Lower lobe of right lung (tissue), 2 donors: Measurements from ENCODE around the gene GOLM1. TPM values are rescaled to one million over a fixed set of nuclear protein-coding genes. Genes with fewer than 3 reads are reported as not detected.

Experiments
- ATAC-seq, 2 donors: fragments of 200-7000 bp; cut with Tn5 transposase; one replicate each; pipeline ENCODE4 v1.9.1; 2020 to 2022; ENCODE audit warnings: mild to moderate bottlenecking in 2 of 2, moderate library complexity in 2 of 2
- DNase-seq: peaks from one replicate; pipeline ENCODE4 v3.0.0-alpha.2; 2020
- H3K27ac ChIP-seq: fragments of 200-600 bp; one replicate; pipeline ENCODE4 v1.8.0; 2022
- H3K27me3 ChIP-seq: fragments of 200-600 bp; one replicate; pipeline ENCODE4 v1.8.0; 2022; ENCODE audit warnings: low read depth
- H3K36me3 ChIP-seq: fragments of 200-600 bp; one replicate; pipeline ENCODE4 v1.8.0; 2022; ENCODE audit warnings: mild to moderate bottlenecking
- H3K4me1 ChIP-seq: fragments of 200-600 bp; one replicate; pipeline ENCODE4 v1.8.0; 2022
- H3K4me3 ChIP-seq: fragments of 200-600 bp; one replicate; pipeline ENCODE4 v1.8.0; 2022; ENCODE audit warnings: mild to moderate bottlenecking
- H3K9me3 ChIP-seq: fragments of 200-600 bp; one replicate; pipeline ENCODE4 v1.8.0; 2022
- CTCF ChIP-seq: fragments of 200-600 bp; IDR thresholded peaks from one replicate; pipeline ENCODE4 v1.8.0; 2022; ENCODE audit warnings: antibody characterized with exemption, mild to moderate bottlenecking
- intact Hi-C: fragments of 100-400 bp; cut with DNase I; formaldehyde crosslinking; loops from one replicate; pipeline ENCODE4 v1.11.0; 2022
- total RNA-seq: library from RNA; stranded (reverse); fragmentation: NEBNext Ultra II Directional; extraction: Animal tissue kit (Norgen Biotek cat#: 25700); gene quantifications from one replicate; pipeline ENCODE4 v1.2.1, GENCODE V29; 2021
- donor health status: DM: no; HTN: yes; CAD: no; lungs with severe emphysema.

GOLM1 gene
- total RNA-seq, 1 donor from 2014 or later: 16.7 TPM

DNA sequence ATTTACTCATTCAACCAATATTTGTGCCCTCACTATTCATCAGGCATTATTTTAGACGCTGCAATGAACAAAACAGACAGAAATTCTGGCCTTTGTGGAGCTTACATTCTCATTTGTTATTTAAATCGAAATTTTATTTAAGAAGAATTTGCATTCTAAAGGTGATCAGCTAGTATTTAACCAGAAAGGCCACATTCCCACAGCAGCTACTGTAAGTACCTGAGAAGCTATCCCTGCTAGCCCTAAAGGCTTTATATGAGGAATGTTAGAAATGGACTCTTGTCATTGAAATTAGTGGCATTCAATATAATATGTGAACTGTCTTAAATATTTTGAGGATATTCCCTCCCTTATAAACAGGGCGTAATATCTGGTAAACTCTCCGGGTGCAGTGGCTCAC is 35.0 kb upstream of the GOLM1 start:
- no peaks in the 10 kb centered on the region for H3K9me3 ChIP-seq
- intact Hi-C loops: no loop called here
- no peak for TF ChIP-seq CTCF
- no peaks in the 10 kb centered on the region for H3K27me3 ChIP-seq
- H3K27ac ChIP-seq: no peak overlapping the region
- no peaks in the 10 kb centered on the region for H3K36me3 ChIP-seq
- no peaks in the 10 kb centered on the region for H3K4me1 ChIP-seq
- no peak for DNase-seq
- ATAC-seq: no peak
- H3K4me3 ChIP-seq: no peak overlapping the region

- intact Hi-C loops: no loop called here
Measured at GRCh38 chr9:86128235-86128822, 29.0 kb upstream of the GOLM1 start.

DNA sequence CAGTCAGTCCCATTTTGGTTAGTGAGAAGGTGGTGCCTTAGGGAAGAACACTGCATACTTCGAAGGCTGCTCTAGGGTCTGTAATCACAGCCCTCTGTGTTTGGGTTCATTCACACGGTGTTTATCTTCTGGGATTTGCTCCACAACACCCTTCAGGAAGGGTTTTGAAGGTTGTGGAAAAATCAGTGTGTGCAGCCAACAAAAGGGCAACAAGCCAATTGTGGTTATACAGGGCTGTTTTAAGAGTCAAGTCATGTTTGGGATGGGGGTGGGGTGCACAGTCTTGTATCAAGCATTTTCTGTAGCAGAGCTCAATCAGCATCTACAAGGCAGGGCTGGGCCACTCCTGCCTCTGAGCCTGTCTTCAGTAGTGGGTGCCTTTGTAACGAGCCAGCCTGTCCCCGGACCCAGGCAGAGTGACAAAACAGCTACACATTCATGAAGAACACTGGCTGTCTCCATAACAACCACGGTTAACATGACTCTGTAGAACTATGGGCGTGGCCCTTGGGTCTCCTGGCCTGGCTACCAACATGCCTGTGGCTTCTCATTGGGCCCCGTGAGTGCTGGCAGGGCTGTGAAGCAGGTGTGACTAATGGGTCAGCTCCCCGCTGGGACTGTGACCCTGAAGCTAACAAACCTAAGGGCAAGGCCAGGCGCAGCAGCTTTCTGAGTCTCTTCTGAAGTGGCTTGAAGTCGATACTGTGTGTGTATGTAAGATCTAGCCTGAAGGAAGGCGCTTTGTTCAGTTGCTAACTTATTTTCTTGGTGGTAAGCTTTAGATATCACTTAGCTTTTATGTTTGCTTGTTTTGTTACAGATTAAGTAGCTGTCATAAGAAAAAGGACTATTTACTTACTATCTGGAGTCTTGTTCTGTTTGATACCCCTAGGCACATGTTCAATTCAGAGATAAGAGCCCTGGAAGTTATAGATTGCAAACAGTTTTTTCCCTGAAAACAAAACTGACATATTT is 27.9 kb upstream of the GOLM1 start:
- Histone ChIP-seq H3K4me3 (no peak overlapping the region), H3K27ac (peak overlapping the region; percentile 10), H3K4me1 (no peaks in the 10 kb centered on the region), H3K9me3 (no peaks in the 10 kb centered on the region), H3K27me3 (no peaks in the 10 kb centered on the region), H3K36me3 (no peaks in the 10 kb centered on the region)
- intact Hi-C loops: no loop called here
- ATAC-seq (peak; percentile 98), DNase-seq (peak; percentile 88)
- TF ChIP-seq CTCF: no peak

More at GRCh38 chr9:86128235-86128822, 29.0 kb upstream of the GOLM1 start:
- no peak for TF ChIP-seq CTCF
- Histone ChIP-seq H3K27me3 (no peaks in the 10 kb centered on the region), H3K9me3 (no peaks in the 10 kb centered on the region), H3K27ac (no peak overlapping the region), H3K36me3 (no peaks in the 10 kb centered on the region), H3K4me1 (no peaks in the 10 kb centered on the region), H3K4me3 (no peak overlapping the region)
- DNase-seq (no peak), ATAC-seq (no peak)

GRCh38 chr9:86122311-86122710 is 23.0 kb upstream of the GOLM1 start:
- no peak for ATAC-seq
- intact Hi-C loops: no loop called here

DNA sequence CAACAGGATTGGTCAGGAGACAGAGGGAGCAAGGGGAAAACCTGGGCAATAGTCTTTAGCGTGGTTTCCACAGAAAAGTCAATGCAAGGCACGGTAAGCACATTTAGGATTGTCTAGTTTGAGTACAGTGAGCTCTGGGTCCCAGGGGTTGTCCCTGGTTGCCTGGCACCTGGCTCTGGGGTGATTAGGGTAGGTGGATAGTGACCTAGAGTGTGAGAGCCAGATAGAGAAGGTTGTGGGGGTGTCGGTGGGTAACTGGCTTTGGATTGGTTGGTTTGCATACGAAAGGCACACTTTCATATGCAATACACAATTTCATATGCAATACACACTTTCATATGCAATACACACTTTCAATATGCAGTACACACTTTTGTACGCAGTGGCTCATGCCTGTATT is 20.1 kb upstream of the GOLM1 start:
- ATAC-seq (no peak), DNase-seq (no peak)
- no peak overlapping the region for H3K4me3 ChIP-seq
- no peak overlapping the region for H3K27ac ChIP-seq
- H3K9me3 ChIP-seq: no peaks in the 10 kb centered on the region
- H3K36me3 ChIP-seq: no peaks in the 10 kb centered on the region
- TF ChIP-seq CTCF: no peak
- no peaks in the 10 kb centered on the region for H3K27me3 ChIP-seq
- H3K4me1 ChIP-seq: no peaks in the 10 kb centered on the region
- intact Hi-C loops: no loop called here

More at GRCh38 chr9:86122311-86122710, 23.0 kb upstream of the GOLM1 start:
- no peaks in the 10 kb centered on the region for H3K9me3 ChIP-seq
- no peak overlapping the region for H3K4me3 ChIP-seq
- no peak for TF ChIP-seq CTCF
- no peaks in the 10 kb centered on the region for H3K27me3 ChIP-seq
- no peak overlapping the region for H3K27ac ChIP-seq
- no peak for DNase-seq
- H3K4me1 ChIP-seq: no peaks in the 10 kb centered on the region
- no peaks in the 10 kb centered on the region for H3K36me3 ChIP-seq
